HEK293T (cell line): ENCODE results near the gene DIAPH3.

ENCODE experiments used
- CTCF ChIA-PET: fragments of 350-600 bp; formaldehyde crosslinking; extraction: SDS; loops from one replicate; lab custom pipeline; 2021; ENCODE audit warnings: antibody characterized with exemption, inconsistent platforms; lab: Yijun Ruan, JAX
- POLR2A ChIA-PET: fragments of 350-600 bp; formaldehyde crosslinking; extraction: SDS; loops from one replicate; lab custom pipeline; 2020; ENCODE audit warnings: antibody characterized with exemption, inconsistent platforms; lab: Yijun Ruan, JAX
- DNase-seq: peaks from one replicate; pipeline ENCODE4 v3.0.0; 2012; ENCODE audit warnings: mixed read lengths; ENCODE audit errors: extremely low spot score
- ARNT ChIP-seq: fragments of 450-650 bp; IDR thresholded peaks from 2 replicates; pipeline ENCODE4 v1.6.1; 2017; ENCODE audit warnings: mild to moderate bottlenecking
- BHLHE40 ChIP-seq: fragments of 450-650 bp; IDR thresholded peaks from 2 replicates; pipeline ENCODE4 v1.6.1; 2016; ENCODE audit warnings: mild to moderate bottlenecking, moderate library complexity, borderline replicate concordance
- CTBP1 ChIP-seq: fragments of 450-650 bp; IDR thresholded peaks from 2 replicates; pipeline ENCODE4 v1.6.1; 2016; ENCODE audit warnings: borderline replicate concordance
- ELF4 ChIP-seq: fragments of 450-650 bp; IDR thresholded peaks from 2 replicates; pipeline ENCODE4 v1.6.1; 2017; ENCODE audit warnings: antibody characterized with exemption
- FOXA1 ChIP-seq: fragments of 450-650 bp; IDR thresholded peaks from 2 replicates; pipeline ENCODE4 v1.6.1; 2016; ENCODE audit warnings: mild to moderate bottlenecking
- FOXK2 ChIP-seq: fragments of 450-650 bp; IDR thresholded peaks from 2 replicates; pipeline ENCODE4 v1.6.1; 2016; ENCODE audit warnings: mild to moderate bottlenecking
- FOXM1 ChIP-seq: fragments of 450-650 bp; IDR thresholded peaks from 2 replicates; pipeline ENCODE4 v1.6.1; 2017; ENCODE audit warnings: mild to moderate bottlenecking, borderline replicate concordance
- HDGF ChIP-seq: fragments of 450-650 bp; IDR thresholded peaks from 2 replicates; pipeline ENCODE4 v1.6.1; 2017; ENCODE audit warnings: antibody characterized with exemption, borderline replicate concordance
- L3MBTL2 ChIP-seq: fragments of 450-650 bp; conservative IDR thresholded peaks from 2 replicates; pipeline ENCODE4 v1.6.1; 2016; ENCODE audit warnings: mild to moderate bottlenecking
- LEF1 ChIP-seq: fragments of 450-650 bp; IDR thresholded peaks from 2 replicates; pipeline ENCODE4 v1.6.1; 2017; ENCODE audit warnings: mild to moderate bottlenecking, borderline replicate concordance
- NFRKB ChIP-seq: fragments of 450-650 bp; IDR thresholded peaks from 2 replicates; pipeline ENCODE4 v1.6.1; 2016; ENCODE audit warnings: mild to moderate bottlenecking, moderate library complexity
- PKNOX1 ChIP-seq: fragments of 450-650 bp; IDR thresholded peaks from 2 replicates; pipeline ENCODE4 v1.6.1; 2016
- SP1 ChIP-seq: fragments of 450-650 bp; IDR thresholded peaks from 2 replicates; pipeline ENCODE4 v1.6.1; 2017
- SUZ12 ChIP-seq: fragments of 450-650 bp; IDR thresholded peaks from 2 replicates; pipeline ENCODE4 v1.6.1; 2016; ENCODE audit warnings: mild to moderate bottlenecking
- TARDBP ChIP-seq: fragments of 450-650 bp; IDR thresholded peaks from 2 replicates; pipeline ENCODE4 v1.6.1; 2016
- ZNF384 ChIP-seq: fragments of 450-650 bp; IDR thresholded peaks from 2 replicates; pipeline ENCODE4 v1.6.1; 2016

DIAPH3 gene

GRCh38 chr13:59893266-59893665, 270.5 kb downstream of the DIAPH3 start:
- ChIA-PET POLR2A (no interaction called here), CTCF (no interaction called here)
- no peak for TF ChIP-seq FOXA1
- TF ChIP-seq ZNF384 = no peak
- TF ChIP-seq TARDBP = no peak
- no peak for TF ChIP-seq SP1
- no peak for TF ChIP-seq L3MBTL2
- no peak for TF ChIP-seq HDGF
- no peak for TF ChIP-seq PKNOX1
- TF ChIP-seq FOXM1 = no peak
- TF ChIP-seq BHLHE40 = no peak
- TF ChIP-seq FOXK2 = no peak
- no peak for DNase-seq

GRCh38 chr13:59891053-59891452, 272.7 kb downstream of the DIAPH3 start:
- POLR2A ChIA-PET = no interaction called here
- CTCF ChIA-PET = no interaction called here
- DNase-seq = no peak
- no peak for TF ChIP-seq CTBP1
- TF ChIP-seq BHLHE40 = no peak

GRCh38 chr13:59890054-59890453, 273.7 kb downstream of the DIAPH3 start:
- DNase-seq = no peak
- TF ChIP-seq SP1 = no peak
- no peak for TF ChIP-seq ARNT
- no peak for TF ChIP-seq ELF4
- TF ChIP-seq ZNF384 = no peak
- TF ChIP-seq FOXM1 = no peak
- TF ChIP-seq HDGF = no peak
- no peak for TF ChIP-seq FOXK2
- ChIA-PET POLR2A (no interaction called here), CTCF (no interaction called here)

- CTCF ChIA-PET = no interaction called here
- TF ChIP-seq PKNOX1 = no peak
- TF ChIP-seq CTBP1 = no peak
- no peak for TF ChIP-seq SUZ12
- no peak for TF ChIP-seq HDGF
- TF ChIP-seq BHLHE40 = no peak
- no peak for TF ChIP-seq L3MBTL2
- TF ChIP-seq ARNT = no peak
- TF ChIP-seq TARDBP = no peak
- no peak for TF ChIP-seq FOXM1
- TF ChIP-seq LEF1 = no peak
- TF ChIP-seq NFRKB = no peak
- TF ChIP-seq ZNF384 = no peak
- TF ChIP-seq FOXA1 = no peak
- no peak for TF ChIP-seq SP1
- no peak for TF ChIP-seq FOXK2
- no peak for TF ChIP-seq ELF4
These were observed 275.3 kb downstream of the DIAPH3 start for GRCh38 chr13:59888408-59888807.

DNA sequence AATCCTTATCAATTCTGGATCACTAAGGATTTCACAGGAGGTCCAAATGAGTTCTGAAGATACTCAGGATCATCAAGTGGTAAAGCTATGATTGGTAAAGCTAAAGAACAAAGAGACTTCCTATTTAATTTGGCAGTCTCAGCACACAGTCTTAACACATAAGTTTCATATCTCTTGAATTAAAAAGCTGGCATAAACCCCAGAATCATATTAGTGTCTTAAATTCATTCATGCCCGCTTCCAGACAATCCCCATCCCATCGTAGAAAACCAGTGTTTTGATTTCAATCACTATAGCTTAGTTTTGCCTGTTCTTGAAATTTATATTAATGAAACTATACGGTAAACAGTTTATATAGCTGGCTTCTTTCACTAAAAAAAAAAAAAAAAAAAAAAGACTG, 278.7 kb downstream of the DIAPH3 start:
- DNase-seq = no peak
- ChIA-PET POLR2A (no interaction called here), CTCF (no interaction called here)
- TF ChIP-seq NFRKB (no peak), PKNOX1 (no peak), TARDBP (no peak), CTBP1 (no peak), SUZ12 (no peak), LEF1 (no peak), FOXM1 (no peak), FOXA1 (no peak), L3MBTL2 (no peak), ARNT (no peak), SP1 (no peak), ZNF384 (no peak), BHLHE40 (no peak), FOXK2 (no peak), HDGF (no peak), ELF4 (no peak)

More at GRCh38 chr13:59888408-59888807, 275.3 kb downstream of the DIAPH3 start:
- no peak for DNase-seq
- POLR2A ChIA-PET = no interaction called here

DNA sequence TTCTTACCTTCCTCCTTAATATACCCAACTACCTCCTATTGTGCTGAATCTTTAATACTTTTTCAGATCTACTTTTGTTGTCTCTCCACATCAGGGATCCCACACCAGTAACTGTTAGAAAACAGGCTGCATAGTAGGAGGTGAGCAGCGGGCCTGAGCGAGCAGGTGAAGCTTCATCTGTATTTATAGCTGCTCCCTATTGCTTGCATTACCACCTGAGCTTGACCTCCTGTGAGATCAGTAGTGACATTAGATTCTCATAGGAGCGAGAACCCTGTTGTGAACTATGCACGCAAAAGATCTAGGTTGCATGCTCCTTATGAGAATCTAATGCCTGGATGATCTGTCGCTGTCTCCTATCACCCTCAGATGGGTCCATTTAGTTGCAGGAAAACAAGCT, 279.8 kb downstream of the DIAPH3 start:
- ChIA-PET POLR2A (no interaction called here), CTCF (no interaction called here)
- no peak for TF ChIP-seq PKNOX1
- TF ChIP-seq SUZ12 = no peak
- no peak for TF ChIP-seq TARDBP
- no peak for TF ChIP-seq NFRKB
- no peak for TF ChIP-seq L3MBTL2
- TF ChIP-seq FOXK2 = no peak
- TF ChIP-seq ELF4 = no peak
- TF ChIP-seq FOXA1 = no peak
- no peak for TF ChIP-seq LEF1
- no peak for TF ChIP-seq CTBP1
- no peak for TF ChIP-seq BHLHE40
- TF ChIP-seq ARNT = no peak
- DNase-seq = no peak
